Endothelial cell (in vitro differentiated cells): Measurements from ENCODE around the gene TBC1D22B. TPM values are rescaled to one million over a fixed set of nuclear protein-coding genes. Genes with fewer than 3 reads are reported as not detected.

ENCODE experiments used
- DNase-seq: peaks from one replicate; pipeline ENCODE4 v3.0.0; 2021; ENCODE audit warnings: low spot score
- H3K27ac Mint-ChIP-seq: one replicate; pipeline ENCODE4 v1.8.0; 2021; ENCODE audit warnings: mixed read lengths, inconsistent platforms; ENCODE audit not compliant: unreplicated experiment
- H3K27me3 Mint-ChIP-seq: one replicate; pipeline ENCODE4 v1.8.0; 2021; ENCODE audit warnings: mild to moderate bottlenecking, moderate library complexity, mixed read lengths, inconsistent platforms; ENCODE audit not compliant: unreplicated experiment
- H3K36me3 Mint-ChIP-seq: one replicate; pipeline ENCODE4 v1.8.0; 2021; ENCODE audit warnings: mild to moderate bottlenecking, low read depth, mixed read lengths, inconsistent platforms; ENCODE audit not compliant: unreplicated experiment
- H3K4me1 Mint-ChIP-seq: one replicate; pipeline ENCODE4 v1.8.0; 2021; ENCODE audit warnings: mild to moderate bottlenecking, mixed read lengths, inconsistent platforms; ENCODE audit not compliant: unreplicated experiment
- H3K4me3 Mint-ChIP-seq: one replicate; pipeline ENCODE4 v1.8.0; 2021; ENCODE audit warnings: mild to moderate bottlenecking, mixed read lengths, inconsistent platforms; ENCODE audit not compliant: unreplicated experiment
- H3K9me3 Mint-ChIP-seq: one replicate; pipeline ENCODE4 v1.8.0; 2021; ENCODE audit warnings: mixed read lengths, inconsistent platforms; ENCODE audit not compliant: unreplicated experiment
- CTCF ChIP-seq: fragments of 200-600 bp; sonication (generic); IDR thresholded peaks from one replicate; pipeline ENCODE4 v1.5.0; 2021; ENCODE audit warnings: antibody characterized with exemption; ENCODE audit not compliant: unreplicated experiment
- long read RNA-seq: library from polyadenylated mRNA; unstranded; transcript quantifications from one replicate; pipeline ENCODE4 v2.0.0, GENCODE V29; 2020; ENCODE audit not compliant: unreplicated experiment
- total RNA-seq: library from RNA; stranded (reverse); fragmentation: NEBNext Ultra II Directional; extraction: Animal tissue kit (Norgen Biotek cat#: 25700); gene quantifications from one replicate; pipeline ENCODE4 v1.2.1, GENCODE V29; 2021; ENCODE audit not compliant: unreplicated experiment

The TBC1D22B gene
- total RNA-seq, result 11.8 TPM
- long read RNA-seq, partial matches to known transcripts, result 0 of 1 reads
- long read RNA-seq, other reads (novel, unspliced or antisense), result 1 of 1 reads

- peak; percentile 95 for DNase-seq
- Mint-ChIP-seq H3K4me3 (peak within 1 kb of the TSS; percentile 97), H3K4me1 (peaks cover 27% of the 10 kb centered on the region), H3K9me3 (no peaks in the 10 kb centered on the region), H3K27ac (peak within 1 kb of the TSS; percentile 99), H3K36me3 (peaks cover 8% of the 10 kb centered on the region), H3K27me3 (peaks cover 8% of the 10 kb centered on the region)
- no peak for TF ChIP-seq CTCF
Observed at GRCh38 chr6:37257634-37258404, at the start of gene TBC1D22B, which contains the start of gene TMEM217. Gene TBC1D22B (plus strand): TSS chr6:37257772. CDS start chr6:37257918, 146 bp downstream. Gene TMEM217 (minus strand): TSS chr6:37258144. CDS start chr6:37219030, 39,114 bp downstream.

GRCh38 chr6:37207903-37208456, 49.6 kb upstream of the TBC1D22B start:
- peak; percentile 86 for DNase-seq
- TF ChIP-seq CTCF, result peak; percentile 90
- no peak overlapping the region for H3K27ac Mint-ChIP-seq
- H3K36me3 Mint-ChIP-seq, result no peaks in the 10 kb centered on the region
- H3K27me3 Mint-ChIP-seq, result peaks cover 5% of the 10 kb centered on the region
- no peak overlapping the region for H3K4me3 Mint-ChIP-seq
- no peaks in the 10 kb centered on the region for H3K9me3 Mint-ChIP-seq
- H3K4me1 Mint-ChIP-seq, result peaks cover 18% of the 10 kb centered on the region

- Mint-ChIP-seq H3K4me1 (peaks cover 18% of the 10 kb centered on the region), H3K27me3 (peaks cover 5% of the 10 kb centered on the region), H3K4me3 (no peak overlapping the region), H3K36me3 (no peaks in the 10 kb centered on the region), H3K27ac (no peak overlapping the region), H3K9me3 (no peaks in the 10 kb centered on the region)
- DNase-seq, result no peak
- TF ChIP-seq CTCF, result no peak
Observed at GRCh38 chr6:37208793-37209192, 48.8 kb upstream of the TBC1D22B start.

GRCh38 chr6:37209461-37210205, 47.9 kb upstream of the TBC1D22B start:
- Mint-ChIP-seq H3K4me1 (peaks cover 18% of the 10 kb centered on the region), H3K27me3 (peaks cover 5% of the 10 kb centered on the region), H3K27ac (no peak overlapping the region), H3K36me3 (no peaks in the 10 kb centered on the region), H3K9me3 (no peaks in the 10 kb centered on the region), H3K4me3 (no peak overlapping the region)
- TF ChIP-seq CTCF, result no peak
- DNase-seq, result no peak
